Suppressor macrophage (primary cell): ENCODE results near the gene DACT2.
"Not testable (repeated sequence)": the region's sequence is repeated elsewhere in the genome, so short reads cannot be mapped to it uniquely, and the experiment has no call there.

Experiments
- DNase-seq, 4 experiments: peaks; one replicate each; pipeline ENCODE4 v3.0.0-alpha.2; 2020 to 2022
- total RNA-seq, 17 experiments: gene quantifications; one replicate each; lab custom pipeline; 2026; ENCODE audit warnings: mixed read lengths in 6 of 17, inconsistent platforms in 3 of 17; lab: John Stamatoyannopoulos, UW

Gene DACT2, protein sequence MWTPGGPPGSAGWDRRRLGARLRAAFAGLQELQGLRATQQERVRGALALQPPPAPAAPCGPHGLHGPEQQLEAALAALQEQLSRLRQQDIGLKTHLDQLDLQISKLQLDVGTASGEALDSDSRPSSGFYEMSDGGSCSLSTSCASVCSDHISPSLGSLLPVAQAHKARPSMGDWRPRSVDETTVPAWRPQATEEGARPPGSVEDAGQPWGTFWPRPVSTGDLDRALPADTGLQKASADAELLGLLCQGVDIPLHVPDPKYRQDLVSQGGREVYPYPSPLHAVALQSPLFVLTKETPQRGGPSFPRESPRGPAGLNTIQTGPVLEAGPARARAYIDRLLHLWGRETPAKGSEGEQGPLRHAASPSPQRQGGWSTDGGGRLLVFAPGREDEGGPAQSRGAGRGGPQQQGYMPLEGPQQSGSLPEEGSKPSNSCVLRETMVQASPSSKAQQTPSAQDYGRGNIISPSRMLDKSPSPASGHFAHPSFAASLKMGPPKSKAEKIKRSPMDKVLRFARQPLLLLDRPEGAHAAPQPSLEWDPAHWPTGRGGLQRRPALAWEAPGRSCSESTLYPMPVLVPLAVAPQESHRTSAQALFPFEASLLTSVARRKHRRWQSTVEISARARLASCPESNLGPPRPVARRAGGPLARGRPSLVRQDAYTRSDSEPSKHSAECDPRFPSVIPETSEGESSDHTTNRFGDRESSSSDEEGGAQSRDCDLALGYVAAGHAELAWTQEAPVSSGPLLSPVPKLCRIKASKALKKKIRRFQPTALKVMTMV
- 0 to 2.5 (median 0) reads per million in 17 experiments for total RNA-seq

DNA sequence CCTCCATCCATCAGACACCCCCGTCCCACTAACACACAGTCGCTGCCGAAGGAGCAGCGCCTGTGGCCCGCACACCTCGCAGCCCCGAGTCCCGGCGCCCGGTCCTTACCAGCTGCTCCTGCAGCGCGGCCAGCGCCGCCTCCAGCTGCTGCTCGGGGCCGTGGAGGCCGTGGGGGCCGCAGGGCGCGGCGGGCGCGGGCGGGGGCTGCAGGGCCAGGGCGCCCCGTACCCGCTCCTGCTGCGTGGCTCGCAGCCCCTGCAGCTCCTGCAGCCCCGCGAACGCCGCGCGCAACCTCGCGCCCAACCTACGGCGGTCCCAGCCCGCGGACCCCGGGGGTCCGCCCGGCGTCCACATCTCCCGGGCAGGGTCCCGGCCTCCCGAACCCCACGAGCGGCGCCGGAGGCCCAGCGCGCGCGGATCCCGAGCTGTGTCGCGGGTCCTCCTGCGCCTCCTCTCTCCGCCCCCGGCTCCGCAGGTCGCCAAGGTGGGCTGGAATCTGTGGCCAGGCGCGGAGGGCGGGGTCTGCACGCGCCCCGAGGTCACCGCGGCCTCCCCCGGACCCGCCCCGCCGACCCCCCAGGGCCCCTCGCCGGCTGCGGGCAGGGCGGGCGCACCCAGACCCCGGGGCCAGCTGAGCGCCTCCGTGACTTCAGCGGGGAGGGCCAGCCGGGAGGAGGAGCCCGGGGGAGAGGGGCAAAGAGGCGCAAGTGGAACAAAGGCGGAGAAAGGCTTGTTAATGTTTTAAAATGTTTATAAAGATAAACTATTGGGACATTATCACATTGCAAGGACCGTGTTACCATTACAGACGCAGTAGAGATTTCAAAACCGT lies at the start of gene DACT2:
Gene DACT2, minus strand, starts transcription at position 499 of the 833 bp plus-strand sequence. Its CDS starts 144 bp downstream, at position 355.
- DNase-seq: no peak

DNA sequence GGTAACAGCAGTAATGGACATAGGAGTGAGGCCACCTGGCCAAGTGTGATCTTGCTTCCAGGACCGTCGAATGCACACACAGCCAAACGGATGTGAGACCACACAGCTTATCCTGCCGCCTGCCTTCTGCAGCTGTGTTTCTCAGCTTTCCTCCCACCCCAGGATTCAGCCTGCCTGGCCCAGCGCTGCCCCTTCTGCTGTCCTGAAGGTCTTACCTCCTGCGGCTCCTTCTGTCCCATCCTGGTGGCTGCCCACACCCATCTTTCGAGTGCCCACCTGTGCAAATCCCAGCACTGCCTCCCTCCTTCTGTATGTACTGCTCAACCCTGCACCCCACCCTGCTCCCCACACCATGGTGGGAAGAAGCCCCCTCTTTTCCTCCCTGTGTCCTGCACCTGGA lies 49.4 kb upstream of the DACT2 start:
- DNase-seq: no peak

DNA sequence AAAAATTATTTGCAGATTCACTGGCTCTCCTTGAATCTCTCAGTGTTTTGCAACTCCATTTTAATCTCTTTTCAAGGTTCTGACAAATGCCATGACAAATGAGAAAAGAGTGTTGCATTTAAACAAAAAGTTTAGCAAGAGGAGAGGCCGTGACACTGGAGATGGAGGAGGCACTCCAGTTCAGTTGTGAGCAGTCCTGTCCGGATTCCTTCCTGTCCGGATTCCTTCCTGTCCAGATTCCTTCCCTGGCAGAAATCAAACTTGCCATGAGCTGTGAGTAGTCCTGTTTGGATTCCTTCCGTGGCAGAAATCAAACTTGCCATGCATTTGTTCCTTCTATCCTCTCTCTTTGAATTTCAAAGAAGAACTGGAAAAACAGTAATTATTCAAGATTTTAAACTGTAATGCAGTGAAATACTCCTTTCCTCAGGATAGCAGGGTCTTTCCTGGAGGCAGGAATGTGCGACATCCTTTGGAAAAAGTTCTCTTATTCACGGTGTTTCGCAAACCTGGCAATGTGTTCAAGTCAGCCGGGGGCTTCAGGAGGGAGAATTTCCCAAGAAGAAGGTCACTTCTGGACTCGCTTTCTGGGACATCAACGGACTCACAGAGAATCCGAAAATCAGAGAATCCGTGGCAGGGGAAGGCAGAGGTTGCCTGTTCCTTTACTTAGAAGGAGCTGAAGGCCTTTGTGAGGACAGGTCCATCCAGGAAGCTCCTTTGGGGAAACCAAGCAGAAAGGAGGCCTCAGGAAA lies 48.7 kb upstream of the DACT2 start:
- no peak for DNase-seq

DNA sequence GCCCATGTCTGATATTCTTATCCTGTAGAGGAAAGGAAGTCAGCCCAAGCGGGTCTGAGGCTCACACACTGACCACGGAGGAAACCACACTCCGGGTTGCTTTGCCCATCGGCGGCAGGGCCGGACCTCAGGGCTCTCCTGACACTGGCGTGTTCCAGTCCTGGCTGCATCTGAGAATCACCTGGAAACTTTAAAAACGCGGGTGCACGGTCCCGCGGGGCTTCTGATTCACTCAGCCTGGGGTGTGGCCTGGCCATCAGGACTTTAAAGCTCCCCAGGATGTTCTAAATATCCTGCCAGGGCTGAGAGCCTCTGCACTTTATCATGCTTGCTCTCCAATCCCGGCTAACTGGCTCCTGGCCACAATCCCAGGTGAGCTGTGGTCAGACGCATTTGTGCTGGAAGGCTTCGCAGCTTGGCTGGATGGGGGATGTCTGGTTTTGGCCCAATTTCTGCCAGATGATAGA lies 47.7 kb upstream of the DACT2 start:
- DNase-seq: no peak

DNA sequence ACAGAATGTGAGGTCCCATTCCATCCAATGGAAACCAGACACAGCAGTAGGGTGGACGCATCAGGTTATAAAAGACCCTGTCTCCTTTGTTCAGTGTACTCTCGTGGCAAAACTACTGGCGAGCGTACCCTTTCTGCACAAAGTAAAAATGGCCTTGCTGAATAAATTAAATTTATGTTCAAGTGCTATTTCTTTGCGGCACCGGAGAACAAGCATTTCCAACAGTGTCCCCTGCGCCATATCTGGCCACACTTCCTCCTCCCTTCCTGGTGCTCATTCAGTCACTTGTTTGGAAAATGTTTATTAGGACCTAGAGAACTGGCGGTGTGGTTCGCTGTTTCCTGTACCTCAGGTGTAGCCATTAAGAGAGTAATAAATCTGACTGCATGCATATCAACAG lies 46.9 kb upstream of the DACT2 start:
- DNase-seq: no peak

DNA sequence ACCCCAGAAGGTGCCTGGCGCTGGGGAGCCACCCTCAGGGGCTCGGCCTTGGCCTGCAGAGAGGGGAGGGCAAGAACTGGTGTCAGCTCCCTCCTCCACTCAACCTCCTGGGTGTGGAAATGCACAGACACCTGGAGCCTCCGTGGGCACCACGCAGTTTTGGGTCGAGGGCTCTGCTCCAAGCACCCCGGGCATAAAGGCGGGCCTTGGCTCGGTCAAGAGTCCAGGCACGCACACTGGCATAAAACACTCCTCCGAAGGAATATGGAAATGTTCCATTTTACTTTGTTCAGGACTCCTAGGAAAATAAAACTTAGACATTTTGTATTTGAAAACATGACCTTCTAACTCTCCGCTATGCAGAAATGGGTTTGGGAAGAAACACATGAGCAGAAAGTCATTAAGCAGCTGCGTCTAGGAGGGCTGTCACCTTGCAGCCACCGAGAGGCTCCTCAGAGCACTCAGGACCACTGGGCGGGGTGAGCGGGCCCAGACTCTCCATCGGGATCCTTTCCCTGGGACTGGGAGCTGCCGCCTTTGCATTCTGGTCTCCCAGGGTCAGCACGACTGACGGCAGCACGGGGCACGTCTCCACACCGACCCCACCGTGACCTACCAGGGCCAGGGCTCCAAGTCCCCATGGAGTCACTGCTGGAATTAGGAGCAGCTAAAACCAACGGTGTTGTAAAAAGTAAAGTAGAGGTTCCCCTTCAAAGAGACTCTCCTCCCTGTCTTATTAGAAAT lies 46.0 kb upstream of the DACT2 start:
- DNase-seq: no peak

DNA sequence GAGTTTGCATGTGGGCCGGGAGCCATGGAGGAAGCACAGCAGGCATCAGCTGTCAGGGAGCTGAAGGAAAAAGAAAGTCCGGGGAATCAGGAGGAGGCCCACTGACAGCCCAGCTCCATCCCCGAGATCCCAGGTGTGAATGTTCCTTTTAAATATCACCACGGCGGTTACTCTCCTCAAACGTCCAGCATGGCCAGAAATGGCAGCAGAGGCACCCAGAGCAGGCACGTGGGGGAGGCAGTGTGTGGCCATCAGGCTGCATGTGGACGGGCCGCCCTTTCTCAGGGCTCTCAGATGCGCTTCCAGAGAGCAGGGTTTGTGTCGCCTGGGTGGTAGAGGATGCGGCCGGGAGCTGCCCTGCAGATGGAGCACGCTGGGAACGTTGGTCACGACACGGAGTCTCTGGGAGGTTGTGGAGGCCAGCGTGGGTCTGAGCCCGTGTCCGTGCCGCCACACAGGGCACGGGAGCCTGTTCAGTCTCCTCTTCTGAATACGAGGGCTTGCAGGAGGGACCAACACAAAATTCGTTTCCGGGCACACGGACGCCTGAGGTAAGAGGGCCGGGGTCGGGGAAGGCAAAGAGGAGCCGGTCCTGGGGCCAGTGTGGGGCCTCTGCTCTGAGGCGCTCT lies 45.3 kb upstream of the DACT2 start:
- no peak for DNase-seq

DNA sequence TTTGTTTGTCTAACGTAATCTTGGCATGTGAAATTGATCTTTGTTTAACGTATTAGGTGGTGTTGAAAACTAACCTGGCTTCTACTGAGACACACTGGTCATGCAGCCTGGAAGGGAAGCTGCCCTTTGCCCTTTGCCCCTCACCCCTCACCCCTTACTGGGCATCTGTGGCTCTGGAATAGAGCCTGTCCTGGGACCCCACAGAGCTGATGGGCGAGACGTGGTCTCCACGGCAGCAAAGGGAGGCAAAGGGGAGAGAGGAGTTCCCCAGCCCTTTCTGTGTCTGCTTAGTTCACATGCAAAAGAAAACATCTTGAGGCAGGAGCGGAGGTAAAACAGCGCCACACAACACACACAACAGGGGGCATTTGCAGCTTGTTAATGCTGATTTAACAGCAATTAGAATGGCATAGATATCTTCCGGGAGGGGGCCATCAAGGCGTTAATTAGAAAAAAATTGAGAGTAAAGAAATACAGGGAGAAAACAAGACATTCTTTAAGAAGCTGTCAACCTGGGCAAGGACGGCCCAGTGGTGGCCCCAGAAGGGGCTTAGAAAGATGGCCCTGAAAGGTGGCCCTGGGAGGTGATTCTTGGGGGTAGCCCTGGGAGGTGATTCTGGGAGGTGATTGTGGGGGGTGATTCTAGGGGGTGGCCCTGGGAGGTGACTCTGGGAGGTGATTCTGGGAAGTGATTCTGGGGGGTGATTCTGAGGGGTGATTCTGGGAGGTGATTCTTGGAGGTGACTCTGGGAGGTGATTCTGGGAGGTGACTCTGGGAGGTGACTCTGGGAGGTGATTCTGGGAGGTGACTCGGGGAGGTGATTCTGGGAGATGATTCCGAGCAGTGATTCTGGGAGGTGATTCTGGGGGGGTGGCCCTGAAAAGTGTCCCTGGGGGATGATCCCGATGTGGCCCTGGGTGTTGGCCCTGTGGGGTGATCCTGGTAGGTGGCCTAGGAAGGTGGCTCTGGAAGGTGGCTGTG lies 44.5 kb upstream of the DACT2 start:
- no peak for DNase-seq

DNA sequence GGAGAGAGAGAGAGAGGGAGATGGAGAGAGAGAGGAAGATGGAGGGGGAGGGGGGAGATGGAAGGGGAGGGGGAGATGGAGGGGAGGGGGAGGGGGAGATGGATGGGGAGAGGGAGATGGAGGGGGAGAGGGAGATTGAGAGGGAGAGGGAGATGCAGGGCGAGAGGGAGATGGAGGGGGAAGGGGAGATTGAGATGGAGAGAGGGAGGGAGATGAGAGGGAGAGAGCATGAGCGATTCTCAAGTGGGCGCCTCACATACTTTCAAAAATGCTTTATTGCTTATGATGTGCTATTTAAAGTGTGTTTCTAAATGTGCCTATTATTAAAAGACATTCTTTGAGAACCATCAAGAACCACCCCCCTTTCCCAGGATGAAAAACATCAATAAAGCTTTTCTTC lies 43.7 kb upstream of the DACT2 start:
- DNase-seq: no peak

DNA sequence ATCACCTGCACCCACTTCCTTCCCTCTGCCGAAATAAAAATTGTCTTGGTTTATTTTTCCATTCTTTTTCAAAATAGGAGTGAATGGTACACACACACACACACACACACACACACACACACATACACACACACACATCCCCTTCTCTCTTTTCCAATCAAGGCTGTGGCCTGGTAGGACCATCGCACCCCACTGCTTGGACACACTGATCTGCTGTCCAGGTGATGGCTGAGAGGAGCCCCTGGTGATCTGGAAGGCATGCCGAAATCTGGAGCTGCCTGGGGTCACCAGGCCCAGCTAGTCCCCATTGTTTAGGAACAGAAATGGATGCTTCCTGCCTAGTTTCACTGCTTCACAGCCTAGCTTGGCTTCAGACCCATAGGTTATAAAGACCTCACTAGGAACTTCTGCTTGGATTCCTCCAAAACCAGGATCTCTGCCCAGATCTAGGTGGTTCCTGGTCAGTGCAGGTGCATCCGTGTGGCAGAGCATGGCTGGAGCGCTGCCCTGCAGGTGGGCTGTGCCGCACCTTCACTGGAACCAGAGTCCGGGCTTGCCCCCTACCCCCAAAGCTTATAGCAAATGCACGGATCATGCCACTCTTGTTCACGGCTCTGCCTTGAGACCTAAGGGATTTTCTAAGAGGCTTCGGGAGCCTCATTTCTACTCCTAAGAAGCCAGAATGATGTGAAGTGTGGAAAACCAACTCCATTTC lies 42.9 kb upstream of the DACT2 start:
- no peak for DNase-seq

DNA sequence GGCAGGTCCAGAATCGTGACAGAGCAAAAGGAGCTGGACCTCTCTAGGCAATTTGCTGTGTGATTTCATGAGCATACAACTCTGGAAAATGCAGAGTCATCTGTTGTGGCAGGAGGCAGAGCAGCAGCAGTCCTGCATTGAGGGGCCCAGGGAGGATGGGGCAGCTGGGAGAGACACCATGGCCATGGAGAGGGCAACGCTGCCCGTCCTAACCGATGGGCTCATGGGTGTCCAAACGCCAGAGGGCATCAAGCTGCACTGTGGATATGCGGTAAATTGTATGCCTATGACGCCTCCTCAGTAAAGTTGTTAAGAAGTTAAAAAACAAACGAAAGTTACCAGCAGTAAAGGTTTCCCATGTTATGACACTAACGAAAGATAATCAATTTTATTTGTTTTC lies 42.2 kb upstream of the DACT2 start:
- DNase-seq: no peak

DNA sequence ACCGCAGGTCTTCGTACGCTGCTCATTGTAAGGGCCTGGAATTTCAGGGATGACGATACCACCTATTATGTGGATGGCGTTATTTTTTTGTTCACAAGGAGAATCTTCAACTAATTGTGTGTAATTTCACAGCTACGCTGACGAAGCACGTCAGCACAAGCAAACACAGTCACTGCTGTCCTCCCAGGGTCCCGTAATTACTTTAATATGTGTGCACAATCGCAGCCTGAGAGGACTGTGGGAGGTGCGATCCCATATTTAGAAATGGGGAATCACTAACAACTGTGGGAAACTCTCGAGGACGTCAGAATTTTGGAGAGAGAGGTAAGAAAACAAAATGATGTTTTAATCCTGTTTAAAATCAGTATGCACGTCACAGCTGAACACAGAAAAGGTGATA lies 40.2 kb upstream of the DACT2 start:
- no peak for DNase-seq

DNA sequence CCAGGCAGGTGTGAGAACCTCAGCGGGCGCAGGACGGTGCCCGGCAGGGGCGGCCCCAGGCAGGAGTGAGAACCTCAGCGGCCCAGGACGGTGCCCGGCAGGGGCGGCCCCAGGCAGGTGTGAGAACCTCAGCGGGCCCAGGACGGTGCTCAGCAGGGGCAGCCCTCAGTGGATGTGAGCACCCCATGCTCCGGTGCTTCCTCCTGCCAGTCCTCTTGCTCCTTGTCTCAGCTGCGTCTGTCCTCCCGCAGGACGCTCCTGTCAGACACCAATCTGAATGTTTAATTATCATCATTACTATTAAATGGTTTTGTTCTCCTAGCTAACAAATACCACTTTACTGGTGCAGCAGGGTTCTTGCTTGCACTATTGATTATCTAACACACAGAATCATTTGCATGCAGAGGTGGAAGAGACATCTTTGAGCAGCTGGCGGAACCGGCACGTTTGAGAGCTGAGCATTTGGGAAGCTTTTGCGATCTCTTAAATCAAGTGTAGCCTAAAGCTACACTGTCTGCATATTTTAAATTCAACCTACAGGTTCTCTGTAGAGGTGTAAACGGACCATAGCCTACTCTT lies 39.4 kb upstream of the DACT2 start:
- no peak for DNase-seq

DNA sequence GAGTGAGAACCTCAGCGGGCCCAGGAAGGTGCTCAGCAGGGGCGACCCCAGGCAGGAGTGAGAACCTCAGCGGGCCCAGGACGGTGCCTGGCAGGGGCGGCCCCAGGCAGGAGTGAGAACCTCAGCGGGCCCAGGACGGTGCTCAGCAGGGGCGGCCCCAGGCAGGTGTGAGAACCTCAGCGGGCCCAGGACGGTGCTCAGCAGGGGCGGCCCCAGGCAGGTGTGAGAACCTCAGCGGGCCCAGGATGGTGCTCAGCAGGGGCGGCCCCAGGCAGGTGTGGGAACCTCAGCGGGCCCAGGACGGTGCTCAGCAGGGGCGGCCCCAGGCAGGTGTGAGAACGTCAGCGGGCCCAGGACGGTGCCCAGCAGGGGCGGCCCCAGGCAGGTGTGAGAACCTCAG lies 37.3 kb upstream of the DACT2 start:
- DNase-seq: not testable (repeated sequence)

DNA sequence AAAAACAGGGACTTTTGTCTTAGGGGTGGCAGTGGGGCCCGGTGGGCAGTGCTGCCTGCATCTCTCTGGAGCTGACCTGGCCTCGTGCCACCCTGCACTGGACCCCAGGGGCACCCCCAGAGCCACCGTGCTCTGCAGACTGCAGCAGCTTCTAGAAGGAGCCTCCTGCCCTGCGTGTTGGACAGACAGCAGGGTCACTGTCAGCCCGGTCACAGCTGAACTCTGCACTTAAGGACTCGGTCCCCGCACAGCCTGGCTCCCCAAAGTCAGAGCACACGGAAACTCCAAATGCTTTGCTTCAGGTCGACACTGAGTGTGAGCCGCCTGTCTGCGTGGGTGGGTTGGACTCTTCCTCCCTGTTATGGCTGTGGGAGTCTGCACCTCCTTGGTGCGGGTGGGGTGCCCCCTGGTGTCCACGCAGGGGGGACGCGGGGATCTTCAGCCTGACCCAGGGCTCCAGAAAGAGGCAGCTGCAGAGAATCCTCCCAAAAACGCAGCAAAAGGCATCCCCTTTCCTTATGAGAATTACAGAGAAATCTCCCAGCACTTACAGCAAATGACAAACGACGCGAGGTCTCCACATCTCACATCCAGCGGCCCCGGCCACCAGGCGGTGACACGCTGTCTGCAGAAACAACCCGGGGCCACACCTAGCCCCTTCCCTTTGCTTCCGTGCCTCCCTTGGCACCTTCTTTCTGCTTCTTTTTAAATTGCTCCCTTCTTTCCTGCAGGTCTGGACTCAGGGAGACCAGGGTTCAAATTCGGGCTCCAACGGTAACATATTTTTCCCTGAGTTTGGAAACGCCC lies 36.3 kb upstream of the DACT2 start:
- DNase-seq: peak; percentile 4 to 34 (median 14)

DNA sequence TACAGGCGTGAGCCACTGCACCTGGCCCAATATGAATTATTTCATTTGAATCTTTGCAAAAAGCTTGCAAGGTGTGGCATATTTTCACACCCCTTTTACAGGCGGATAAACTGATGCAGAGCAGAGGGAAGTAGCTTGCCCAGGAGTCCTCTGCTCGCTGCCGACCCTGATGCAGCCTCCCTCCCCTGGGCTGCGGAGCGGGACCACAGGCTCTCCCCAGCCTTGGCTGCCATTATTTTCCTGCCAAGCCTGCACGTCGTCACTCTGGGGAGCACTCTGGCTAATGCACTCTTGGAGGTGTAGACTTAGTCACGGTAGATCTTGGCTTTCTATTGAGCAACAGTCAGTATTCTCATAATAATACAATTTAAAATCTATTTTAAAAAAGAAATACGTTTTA lies 34.8 kb upstream of the DACT2 start:
- no peak for DNase-seq

DNA sequence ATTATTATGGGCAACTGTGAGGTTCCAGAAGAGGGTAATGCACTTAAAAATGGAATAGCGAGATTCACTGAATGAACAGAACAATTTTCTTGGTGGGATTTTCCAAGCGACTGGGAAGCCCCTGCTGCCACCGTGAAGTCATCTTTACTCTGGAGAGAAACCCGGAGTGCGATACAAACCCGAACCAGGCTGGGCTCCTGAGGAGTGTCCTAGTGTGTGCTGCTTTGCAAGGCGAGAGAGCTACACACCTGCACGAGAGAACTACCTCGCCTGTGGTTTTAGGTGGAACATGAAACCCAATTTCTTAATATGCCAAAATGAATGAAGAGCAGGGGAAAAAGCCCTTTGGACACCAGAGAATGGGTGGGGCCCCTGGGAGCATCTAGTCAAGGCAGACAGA lies 33.5 kb upstream of the DACT2 start:
- no peak for DNase-seq

DNA sequence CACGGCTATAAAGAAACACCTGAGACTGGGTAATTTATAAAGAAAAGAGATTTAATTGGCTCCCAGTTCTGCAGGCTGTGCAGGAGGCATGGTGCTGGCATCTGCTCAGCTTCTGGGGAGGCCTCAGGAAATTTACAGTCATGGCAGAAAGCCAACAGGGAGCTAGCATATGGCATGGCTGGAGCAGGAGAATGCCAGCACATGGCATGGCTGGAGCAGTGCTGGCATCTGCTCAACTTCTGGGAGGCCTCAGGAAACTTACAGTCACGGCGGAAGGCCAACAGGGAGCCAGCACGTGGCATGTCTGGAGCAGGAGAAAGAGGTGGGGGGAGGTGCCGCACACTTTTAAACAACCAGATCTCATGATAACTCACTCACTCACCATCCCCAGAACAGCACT lies 32.5 kb upstream of the DACT2 start:
- DNase-seq: no peak
